Activated CD4-positive, alpha-beta T cell treated with anti-CD3 and anti-CD28 coated beads, Interleukin-2, Interleukin-6, amounts not matched to agents 100 ng/mL and 50 ng/mL, durations not matched to agents 16 hours and 8 hours (primary cell): ENCODE data around the gene CLHC1.
"Not testable (repeated sequence)": the region's sequence is repeated elsewhere in the genome, so short reads cannot be mapped to it uniquely, and the experiment has no call there.

Experiments
- DNase-seq: peaks from one replicate; pipeline ENCODE4 v3.0.0-alpha.2; 2020

Gene CLHC1

DNA sequence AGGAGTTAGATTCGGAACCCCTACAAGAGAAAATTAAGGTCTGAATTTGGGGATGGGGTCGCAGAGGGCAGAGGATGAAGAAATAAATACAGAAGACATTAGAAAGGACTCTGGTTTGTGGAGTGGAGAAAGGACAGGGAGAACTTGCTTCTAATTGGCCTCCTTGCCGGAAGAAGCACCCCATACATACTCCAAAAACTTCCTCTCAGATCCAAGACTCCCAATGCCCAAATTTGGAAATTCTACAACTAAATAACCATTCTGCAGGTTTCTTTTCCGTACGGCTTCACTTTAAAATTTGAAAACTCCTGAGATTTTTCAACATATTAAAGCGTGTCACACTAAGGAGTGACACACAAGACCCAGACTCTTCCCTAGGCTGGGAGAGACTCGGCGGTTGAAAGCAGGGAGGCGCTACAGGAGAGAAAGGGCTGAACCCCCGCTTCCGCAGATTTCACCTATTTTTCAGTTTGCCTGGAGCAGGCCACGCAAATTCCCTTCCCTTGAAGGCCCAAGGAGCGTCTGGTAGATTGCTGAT is 478 bp downstream of the CLHC1 start:
- DNase-seq = no peak

- no peak for DNase-seq
Measured at GRCh38 chr2:55230551-55230950, 1.5 kb downstream of the CLHC1 start.

DNA sequence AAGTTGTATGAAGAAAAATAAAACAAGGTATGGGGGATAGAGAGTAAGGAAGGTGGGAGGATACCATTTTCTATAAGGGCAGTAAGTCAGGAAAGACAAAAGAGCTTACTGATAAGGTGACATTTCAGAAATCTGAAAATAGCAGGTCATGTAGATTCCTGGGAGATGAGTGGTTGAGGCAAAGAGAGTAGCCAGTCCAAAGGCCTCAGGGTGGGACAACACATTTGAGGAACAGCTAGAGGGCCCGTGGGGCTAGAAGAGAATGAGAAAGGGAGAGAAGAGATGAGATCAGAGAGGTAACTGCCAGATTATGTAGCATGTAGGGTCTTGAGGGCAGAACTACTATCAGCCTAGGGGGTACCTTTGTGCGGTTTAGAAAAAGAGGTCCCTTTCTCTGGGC is 2.9 kb downstream of the CLHC1 start:
- no peak for DNase-seq

DNA sequence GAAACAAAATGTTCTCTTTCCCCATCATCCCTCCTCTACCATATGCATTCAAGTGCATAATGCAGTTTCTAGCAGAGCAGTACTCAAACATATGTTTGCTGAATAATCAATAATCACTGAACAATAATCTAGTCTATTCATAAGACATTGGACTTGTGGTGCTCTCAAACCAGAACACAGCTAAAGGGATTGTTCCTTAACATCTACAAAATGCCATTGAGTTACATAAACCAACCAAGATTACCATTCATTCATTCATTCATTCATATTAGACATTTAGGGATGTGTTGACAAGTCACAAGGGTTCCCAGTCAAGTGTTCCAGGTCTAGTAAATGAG is 3.9 kb downstream of the CLHC1 start:
- DNase-seq = no peak

GRCh38 chr2:55227437-55228225 is 4.5 kb downstream of the CLHC1 start:
- DNase-seq = not testable (repeated sequence)

GRCh38 chr2:55225481-55226020 is 6.5 kb downstream of the CLHC1 start:
- no peak for DNase-seq

- no peak for DNase-seq
Measured at GRCh38 chr2:55224761-55225261, 7.3 kb downstream of the CLHC1 start.

- DNase-seq = no peak
Measured at GRCh38 chr2:55223958-55224760, 7.9 kb downstream of the CLHC1 start.

GRCh38 chr2:55213822-55214221 is 18.3 kb downstream of the CLHC1 start:
- DNase-seq = no peak

DNA sequence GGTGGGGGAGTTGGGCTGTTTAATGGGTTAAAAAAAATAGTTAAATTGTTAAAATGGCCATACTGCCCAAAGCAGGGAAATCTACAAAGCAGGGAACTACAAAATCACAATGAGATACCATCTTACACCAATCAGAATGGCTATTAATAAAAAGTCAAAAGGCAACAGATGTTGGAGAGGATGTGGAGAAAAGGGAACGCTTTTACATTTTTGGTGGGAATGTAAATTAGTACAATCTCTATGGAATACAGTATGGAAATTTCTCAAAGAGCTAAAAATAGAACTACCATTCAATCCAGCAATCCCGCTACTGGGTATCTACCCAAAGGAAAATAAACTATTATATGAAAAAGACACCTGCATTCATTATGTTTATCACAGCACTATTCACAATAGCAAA is 27.1 kb downstream of the CLHC1 start:
- DNase-seq = no peak

DNA sequence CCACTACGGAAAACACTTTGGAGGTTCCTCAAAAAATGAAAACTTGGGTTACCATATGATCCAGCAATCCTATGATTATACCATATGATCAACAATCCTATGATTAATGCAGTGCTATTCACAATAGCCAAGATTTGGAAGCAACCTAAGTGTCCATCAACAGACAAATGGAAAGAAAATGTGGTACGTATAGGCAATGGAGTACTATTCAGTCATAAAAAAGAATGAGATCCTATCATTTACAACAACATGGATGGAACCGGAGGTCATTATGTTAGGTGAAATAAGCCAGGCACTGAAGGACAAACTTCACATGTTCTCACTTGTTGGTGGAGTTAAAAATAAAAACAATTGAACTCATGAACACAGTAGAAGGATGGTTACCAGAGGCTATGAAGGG is 27.6 kb downstream of the CLHC1 start:
- no peak for DNase-seq

DNA sequence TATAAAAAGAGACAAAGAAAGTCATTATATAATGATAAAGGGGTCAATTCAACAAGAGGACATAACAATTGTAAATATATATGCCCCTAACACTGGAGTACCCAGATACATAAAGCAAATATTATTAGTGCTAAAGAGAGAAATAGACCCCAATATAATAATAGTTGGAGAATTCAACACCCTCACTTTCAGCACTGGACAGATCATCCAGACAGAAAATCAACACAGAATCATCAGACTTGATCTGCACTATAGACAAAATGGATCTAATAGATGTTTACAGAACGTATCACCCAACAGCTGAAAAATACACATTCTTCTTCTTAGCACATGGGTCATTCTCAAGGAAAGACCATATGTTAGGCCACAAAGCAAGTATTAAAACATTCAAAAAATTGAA is 31.7 kb downstream of the CLHC1 start:
- no peak for DNase-seq

GRCh38 chr2:55196526-55196925 is 35.6 kb downstream of the CLHC1 start:
- DNase-seq = no peak

GRCh38 chr2:55191888-55192287 is 40.2 kb downstream of the CLHC1 start:
- DNase-seq = not testable (repeated sequence)

- not testable (repeated sequence) for DNase-seq
Measured at GRCh38 chr2:55186837-55187236, 45.3 kb downstream of the CLHC1 start.

DNA sequence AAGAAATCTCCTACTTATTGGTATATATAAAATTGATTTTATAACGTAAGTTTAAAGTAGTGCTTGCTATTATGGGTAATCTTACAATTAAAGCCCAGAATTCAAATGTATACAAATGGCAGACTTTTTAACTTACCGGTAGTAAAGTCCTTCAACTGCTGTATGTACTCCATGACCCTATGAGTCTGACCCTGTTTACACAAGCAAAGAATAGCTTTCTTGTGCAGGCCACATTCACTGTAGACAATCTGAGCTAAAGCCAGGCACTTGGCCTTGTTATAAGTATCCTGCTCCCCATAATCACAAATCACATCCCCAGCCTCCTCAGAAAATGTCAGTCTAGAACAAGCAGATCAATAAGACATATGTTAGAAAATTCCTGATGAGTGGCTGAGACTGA is 51.7 kb downstream of the CLHC1 start:
- no peak for DNase-seq

- DNase-seq = no peak
Measured at GRCh38 chr2:55176094-55176415, 56.0 kb downstream of the CLHC1 start.

DNA sequence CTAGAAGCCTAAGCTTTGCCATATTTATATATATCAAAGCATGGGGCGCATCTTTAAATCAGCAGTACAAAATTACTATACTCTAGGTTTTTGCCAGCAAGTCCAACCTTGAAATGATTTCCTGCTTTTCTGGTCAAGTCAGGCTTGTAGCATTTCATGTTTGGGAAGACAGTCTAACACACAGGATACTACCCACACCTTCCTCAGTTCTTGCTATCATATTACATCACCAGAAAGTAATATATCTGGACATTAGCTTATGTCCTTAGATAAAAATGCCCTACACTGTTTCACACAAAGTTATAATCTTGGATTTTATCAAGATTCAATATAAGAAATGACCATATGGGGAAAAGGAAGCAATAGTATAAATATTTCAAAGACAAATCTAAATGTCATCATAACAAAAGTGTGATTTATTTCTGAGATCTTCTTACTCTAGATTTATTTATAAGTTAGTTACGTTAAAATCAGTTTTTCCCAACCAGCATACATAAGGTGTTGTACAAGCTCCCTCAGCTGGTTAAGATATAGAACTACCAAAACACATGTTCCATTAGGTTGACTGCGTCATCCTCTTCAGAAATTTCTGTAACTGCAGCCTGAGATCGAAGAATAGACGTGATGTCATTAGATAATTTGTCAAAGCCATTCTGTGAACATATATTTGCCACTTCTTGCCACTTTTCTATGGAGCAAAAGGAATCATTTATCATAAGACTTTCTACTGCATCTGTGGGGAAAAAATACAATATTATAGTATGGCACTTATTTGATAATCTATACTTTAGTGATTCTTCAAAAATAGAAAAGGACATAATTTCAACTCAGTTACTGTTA is 56.6 kb downstream of the CLHC1 start:
- peak; percentile 41 for DNase-seq

DNA sequence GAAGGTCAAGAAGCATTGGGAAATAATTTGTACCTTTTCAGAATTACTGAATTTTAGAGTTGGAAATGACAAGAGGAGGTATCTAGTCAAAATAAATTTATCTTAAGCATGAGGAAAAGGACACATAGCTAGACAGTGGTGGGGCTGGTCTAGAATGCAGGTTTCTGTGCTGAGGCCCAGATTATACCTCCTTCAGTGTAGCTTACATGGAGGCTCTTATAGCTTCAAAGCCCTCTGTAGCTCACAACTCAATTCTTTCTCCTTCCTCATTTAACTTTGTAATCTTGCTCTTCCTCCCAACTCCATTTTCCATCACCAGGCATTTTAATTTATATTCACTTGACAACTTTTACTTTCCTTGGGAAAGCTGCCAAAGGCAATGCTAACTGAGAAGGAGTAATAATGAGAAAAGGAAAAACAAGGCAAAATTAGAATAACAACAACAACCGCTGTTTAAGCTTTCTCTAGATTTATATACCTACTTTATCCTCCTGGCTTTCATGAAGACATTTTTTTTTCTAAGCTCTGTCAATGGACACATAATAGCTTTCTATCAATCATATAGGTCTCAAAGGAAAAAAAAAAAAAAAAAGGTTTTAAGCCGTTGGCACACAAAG is 58.5 kb downstream of the CLHC1 start:
- DNase-seq = no peak

GRCh38 chr2:55169915-55170314 is 62.2 kb downstream of the CLHC1 start:
- DNase-seq = no peak

GRCh38 chr2:55169359-55169758 is 62.7 kb downstream of the CLHC1 start:
- no peak for DNase-seq
